Stimulated activated CD8-positive, alpha-beta memory T cell treated with anti-CD3 and anti-CD28 coated beads, Interleukin-15, amount 100 ng/mL, for 4 hours (primary cell): Measurements from ENCODE around the gene SHANK3.

Experiments used
- DNase-seq, 2 donors: peaks; one replicate each; pipeline ENCODE4 v3.0.0-alpha.2; 2020; ENCODE audit warnings: low read depth in 2 of 2

Gene SHANK3

DNA sequence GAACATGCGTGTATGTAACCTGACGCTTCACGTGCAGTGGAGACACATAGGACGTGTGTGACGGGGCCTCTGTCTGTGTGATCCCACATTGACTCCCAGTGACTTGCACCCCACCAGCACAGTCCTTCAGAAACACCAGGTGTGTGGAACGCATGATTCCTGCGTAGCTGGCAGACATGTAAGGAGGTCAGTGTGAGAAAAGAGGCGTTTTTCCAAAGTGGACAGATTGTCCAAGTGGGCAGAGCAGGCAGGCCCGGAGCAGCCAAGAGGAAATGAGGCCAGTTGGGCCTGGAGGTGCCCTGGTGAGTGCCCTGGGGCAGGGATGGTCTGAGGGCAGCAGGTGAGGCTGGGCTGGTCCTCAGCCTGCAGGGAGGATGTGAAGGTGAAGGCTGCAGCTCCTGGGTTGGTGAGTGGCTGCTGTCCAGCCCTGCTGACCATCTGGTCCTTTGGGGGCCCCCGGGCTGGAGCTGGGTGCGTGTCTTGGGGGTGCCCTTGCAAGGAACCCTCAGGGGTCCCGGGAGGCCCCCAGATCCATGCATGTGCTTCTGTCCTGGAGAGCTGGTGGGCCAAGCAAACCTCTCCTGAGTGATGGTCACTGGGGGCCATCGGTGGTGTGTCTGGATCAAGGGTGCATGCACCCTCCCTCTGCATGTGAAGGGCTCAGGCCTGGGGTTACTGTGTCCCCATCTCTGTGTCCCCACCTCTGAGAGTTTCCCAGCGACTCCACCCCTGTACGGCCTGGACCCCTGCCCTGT lies 26.6 kb downstream of the SHANK3 start:
- DNase-seq: no peak

GRCh38 chr22:50699756-50700386 lies 27.2 kb downstream of the SHANK3 start:
- DNase-seq: no peak

DNA sequence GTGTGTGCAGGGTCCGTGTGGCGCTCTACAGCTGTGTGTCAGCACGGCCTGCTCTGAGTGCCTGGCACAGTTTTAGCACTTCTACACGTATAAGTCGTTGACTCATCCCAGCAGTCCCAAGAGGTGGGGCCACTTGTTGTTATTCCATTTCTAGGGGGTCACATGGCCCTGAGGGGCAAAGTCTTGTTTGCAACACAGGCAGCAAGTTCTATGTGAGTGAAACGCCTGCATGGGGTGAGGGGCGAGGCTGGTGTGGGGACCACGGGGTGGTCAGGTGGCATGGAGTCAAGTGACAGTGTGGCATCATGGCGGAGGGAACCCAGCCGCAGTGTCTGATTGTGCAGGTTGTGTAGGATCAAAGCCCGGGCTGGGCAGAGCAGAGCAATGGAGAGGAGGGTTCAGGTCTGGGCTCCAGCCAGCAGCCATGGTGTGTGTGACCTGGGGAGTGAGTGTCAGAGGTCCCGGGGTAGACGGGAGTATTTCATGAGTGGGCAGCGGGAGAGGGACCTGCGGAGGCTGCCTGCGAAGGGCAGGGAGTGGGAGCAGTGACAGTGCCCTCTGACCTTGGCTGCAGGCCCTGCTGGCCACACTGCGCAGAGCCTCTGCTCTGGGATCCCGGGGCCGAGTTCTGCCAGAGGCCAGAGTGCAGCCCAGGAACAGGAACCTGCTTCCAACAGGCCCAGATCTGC lies 27.9 kb downstream of the SHANK3 start:
- DNase-seq: no peak

GRCh38 chr22:50701076-50701419 lies 28.4 kb downstream of the SHANK3 start:
- DNase-seq: no peak

- DNase-seq: no peak
Measured at GRCh38 chr22:50701428-50702154, 29.0 kb downstream of the SHANK3 start.

DNA sequence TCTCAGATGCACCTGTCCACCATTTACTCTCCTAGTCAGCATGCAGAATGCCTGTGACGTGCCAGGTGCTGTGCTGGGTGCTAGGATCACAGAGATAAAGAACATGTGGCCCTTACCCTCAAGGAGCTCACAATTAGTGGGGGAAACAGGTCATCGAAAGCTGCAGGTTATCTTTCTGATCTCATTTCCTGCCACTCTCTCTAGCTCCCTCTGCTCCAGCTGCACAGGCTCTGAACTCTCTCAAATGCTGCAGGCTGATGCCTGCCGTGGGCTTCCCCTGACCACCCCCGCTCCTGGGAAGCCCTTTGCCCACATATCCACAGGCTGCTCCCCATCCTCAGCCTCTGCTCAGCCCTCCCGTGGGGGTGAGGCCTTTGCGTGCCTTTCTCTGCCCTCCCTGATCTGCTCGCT lies 29.6 kb downstream of the SHANK3 start:
- no peak for DNase-seq

DNA sequence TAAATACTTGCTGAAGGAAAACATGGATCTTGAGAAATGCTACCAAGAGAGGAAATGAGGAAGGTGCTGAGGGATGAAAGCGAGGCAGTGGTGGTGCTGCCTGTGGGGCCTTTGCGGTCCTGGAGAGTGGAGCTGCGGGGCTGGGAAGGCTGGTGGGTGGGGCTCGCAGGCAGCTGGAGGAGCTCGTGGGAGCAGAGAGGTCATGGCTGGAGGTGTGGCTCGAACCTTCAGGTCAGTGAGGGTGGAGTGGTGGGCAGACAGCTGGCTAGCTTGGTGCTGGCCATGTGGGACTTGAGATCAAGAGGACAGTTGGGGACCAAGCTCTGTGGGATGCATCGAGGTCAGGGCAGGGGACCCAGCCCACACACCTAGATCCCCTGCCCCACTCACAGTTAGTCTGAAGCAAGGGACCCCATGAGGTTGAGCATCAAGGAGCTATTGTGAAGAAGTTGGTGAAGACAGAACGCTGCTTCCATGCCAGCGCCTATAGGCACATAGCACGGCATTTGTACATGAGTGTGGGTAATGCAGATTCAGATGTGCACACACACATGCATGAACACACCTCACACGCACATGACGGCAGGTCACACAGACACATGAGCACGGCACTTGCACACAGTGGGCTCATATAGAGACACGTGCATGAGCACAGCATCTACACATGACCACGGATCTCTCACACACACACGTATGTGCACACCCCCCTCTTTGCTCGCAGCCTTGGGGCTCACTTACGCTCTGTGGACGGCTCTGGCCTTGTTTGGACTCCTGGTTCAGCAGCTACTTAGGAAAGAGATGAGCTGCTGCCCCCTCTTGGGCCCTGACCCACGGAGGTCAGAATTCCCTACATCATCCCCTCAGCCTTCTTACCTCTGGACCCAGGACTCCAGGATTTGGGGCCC lies 30.4 kb downstream of the SHANK3 start:
- no peak for DNase-seq

DNA sequence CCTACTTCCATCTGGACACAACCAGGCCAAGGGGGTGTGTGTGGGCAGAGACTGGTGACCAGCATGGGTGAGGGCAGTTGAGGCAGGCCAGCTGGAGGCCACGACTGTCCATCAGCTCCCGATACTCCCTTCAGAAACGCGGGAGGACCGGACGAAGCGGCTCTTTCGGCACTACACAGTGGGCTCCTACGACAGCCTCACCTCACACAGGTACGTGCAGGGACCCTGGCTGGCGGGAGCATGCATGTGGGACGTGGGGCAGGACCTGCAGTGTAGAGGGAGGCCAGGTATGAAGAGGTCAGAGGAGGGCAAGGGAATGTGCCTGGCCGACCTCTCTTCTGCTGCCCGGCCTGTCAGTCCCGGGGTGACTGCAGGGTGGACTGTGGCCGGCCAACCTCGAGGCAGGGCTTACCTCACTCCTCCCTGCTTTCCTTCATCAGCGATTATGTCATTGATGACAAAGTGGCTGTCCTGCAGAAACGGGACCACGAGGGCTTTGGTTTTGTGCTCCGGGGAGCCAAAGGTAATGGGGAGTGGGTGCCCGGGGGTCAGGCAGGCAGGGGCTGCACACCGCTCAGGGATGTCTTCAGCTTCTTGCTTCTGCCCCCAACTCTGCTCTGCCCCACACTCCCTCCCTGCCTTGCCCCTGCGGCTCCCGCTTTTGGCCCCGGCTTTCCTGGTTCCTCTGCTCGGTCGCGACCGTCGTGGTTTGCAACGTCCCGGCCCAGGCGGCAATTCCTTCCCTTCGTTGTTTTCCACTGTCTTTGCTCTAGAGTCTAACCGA lies 31.3 kb downstream of the SHANK3 start:
- DNase-seq: no peak

- no peak for DNase-seq
Measured at GRCh38 chr22:50704510-50705218, 32.0 kb downstream of the SHANK3 start.

DNA sequence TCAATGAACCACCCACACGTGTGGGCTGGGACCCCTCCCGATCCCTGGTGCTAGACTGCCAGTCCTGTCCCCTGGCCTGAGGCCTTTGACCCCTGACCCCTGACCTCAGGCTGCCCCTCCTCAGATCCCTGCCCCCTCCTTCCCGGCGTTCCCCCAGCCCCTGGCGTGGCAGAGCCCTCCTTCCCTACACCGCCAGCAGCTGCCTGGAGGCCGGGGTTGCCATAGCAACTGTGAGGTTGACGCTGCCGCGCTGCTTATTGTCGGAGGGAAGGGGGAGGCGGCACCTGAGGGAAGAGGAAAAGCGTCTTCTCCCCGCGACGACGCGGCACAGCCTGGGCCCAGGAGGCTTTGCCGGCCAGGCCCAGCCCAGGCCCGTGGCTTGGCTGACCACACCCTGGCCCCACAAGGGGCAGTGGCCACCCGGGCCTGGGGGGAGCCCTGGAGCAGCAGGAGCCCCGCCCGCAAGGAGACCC lies 32.6 kb downstream of the SHANK3 start:
- DNase-seq: no peak

DNA sequence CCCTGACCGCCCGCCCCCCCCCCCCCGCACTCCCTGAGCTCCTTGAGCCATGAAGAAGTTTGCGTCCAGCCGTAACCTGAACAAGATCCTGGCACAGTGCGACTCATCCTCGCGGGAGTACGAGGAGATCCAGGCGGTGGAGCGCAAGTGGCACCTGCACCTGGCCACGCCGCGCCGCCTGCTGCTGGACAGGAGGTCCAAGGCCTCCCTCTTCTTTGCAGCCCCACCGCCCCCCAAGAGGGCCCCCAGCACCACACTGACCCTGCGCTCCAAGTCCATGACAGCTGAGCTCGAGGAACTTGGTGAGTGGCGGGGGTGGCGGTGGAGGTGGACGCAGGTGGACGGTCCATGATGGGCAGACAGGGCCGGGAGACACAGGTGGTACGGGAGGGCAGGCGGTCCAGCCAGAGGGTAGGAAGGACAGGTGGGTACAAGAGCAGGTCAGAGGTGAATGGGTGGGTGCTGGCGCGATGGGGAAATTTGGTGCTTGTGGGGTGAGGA lies 33.3 kb downstream of the SHANK3 start:
- no peak for DNase-seq

DNA sequence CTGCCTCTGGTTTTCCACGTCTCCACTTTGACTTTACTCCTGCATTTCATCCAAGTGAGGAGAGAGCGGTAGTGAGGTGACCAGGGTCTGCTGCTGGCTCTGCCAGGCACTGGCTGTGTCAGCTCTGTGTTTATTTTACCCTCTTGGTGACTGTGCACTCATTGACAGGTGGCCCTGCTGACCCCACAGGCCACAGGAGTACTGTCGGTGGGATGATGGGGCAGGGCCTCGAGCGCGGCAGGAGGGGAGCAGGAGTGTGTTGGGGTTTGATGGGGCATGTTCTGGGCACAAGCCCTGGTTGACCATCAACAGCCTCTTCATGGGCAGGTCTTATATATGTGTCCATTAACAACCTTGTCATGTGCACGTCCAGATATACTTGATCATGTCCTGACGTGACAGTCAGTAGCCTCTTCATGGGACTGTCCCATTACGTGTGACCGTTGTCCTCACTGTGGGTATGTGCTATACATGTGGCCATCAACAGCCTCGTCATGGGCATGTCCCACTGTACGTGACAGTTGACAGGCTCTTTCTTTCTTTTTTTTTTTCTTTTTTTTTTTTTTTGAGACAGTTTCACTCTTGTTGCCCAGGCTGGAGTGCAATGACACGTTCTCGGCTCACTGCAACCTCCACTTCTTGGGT lies 34.0 kb downstream of the SHANK3 start:
- DNase-seq: no peak

DNA sequence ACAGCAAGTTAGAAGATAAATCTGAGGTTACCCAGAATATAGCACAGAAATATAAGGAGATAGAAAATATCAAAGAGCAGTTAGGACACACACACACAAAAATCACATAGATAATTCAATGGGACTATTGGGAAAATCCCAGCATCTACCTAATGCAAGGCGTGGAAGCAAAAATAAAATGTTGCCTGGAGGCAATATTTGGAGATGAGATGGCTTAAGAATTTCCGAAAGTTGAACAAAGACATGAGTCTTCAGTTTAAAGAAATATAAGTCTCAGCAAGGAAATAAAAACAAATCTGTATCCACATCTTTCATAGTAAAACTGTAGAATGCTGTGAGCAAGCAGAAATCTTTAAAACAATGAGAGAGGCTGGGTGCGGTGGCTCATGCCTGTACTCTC lies 35.9 kb downstream of the SHANK3 start:
- DNase-seq: no peak

DNA sequence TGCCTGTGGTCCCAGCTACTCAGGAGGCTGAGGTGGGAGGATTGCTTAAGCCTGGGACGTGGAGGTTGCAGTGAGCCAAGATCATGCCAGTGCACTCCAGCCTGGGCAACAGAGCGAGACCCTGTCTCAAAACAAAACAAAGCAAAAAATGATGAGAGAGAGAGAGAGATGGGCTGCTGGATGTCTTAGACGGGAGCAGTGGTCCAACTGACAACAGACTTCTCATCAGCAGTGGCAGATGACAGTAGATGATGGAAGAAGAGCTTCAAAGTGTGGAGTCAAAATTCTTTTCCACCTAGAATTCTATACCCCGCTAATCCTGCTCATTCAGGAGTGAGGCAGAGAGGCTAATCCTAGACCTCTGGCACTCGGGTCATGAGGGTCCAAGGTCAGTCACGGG lies 36.4 kb downstream of the SHANK3 start:
- DNase-seq: no peak

- DNase-seq: no peak
Measured at GRCh38 chr22:50710221-50710620, 37.6 kb downstream of the SHANK3 start.

GRCh38 chr22:50710886-50711285 lies 38.3 kb downstream of the SHANK3 start:
- no peak for DNase-seq

DNA sequence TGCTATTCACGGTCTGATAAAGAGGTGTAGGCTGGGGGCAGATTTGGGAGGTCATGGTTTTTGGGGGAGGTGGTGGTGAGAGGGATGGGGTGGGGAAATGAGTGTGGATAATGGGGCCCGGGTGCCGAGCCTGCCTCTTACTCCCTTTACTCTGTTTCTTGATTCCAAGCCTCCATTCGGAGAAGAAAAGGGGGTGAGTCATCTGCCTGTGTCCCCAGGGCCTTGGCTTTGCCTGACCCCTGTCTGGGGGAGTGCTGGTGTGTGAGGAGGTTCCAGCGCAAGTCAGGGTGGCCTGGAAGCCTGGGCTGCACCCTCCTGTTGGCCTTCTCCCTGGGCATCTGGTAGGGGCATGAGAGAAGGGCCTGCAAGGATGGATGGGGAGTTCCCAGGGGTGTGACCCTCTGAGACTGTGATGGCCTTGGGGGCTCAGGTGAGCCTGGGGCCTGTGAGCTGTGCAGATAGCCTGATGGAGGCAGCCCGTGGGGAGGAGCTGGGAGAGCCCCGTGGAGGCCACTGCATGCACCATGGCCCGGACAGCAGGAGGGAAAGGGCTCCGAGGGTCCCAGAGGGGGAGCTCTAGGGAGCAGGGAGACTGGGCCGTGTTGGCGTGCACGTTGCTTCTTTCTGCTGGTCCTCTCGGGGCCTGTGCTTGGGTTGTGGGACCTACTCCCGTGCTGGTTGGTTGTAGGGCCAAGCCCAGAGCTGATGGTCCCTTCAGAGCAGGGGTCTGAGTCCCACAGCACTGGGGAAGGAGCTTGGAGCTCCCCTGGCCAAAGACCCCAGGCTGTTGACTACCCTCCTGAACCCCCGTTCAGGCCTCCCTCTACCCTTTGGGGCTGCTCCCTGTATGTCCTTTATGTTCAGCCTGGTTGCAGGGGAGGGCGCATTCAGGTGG lies 39.1 kb downstream of the SHANK3 start:
- DNase-seq: no peak
